Measurements from ENCODE around the gene PIEZO1. TPM values are rescaled to one million over a fixed set of nuclear protein-coding genes. Genes with fewer than 3 reads are reported as not detected.
"Not testable (repeated sequence)": the region's sequence is repeated elsewhere in the genome, so short reads cannot be mapped to it uniquely, and the experiment has no call there.

The PIEZO1 gene
- total RNA-seq, 4 donors from 2014 or later = 62.3 to 161 (median 123) TPM

GRCh38 chr16:88673716-88674379 lies 111.2 kb downstream of the PIEZO1 start:
- intact Hi-C loops (cut with DNase I; ENCODE audit: low total_unique reads) = no loop called here
- Histone ChIP-seq H3K27me3 (no peaks in the 10 kb centered on the region), H3K36me3 (no peaks in the 10 kb centered on the region), H3K4me3 (no peak overlapping the region), H3K27ac (no peak overlapping the region), H3K9me3 (no peaks in the 10 kb centered on the region), H3K4me1 (no peaks in the 10 kb centered on the region)
- no peak for DNase-seq
- no peak for TF ChIP-seq POLR2A (IDR thresholded peaks at IDR 0.05)
- no peak for TF ChIP-seq CTCF (IDR thresholded peaks at IDR 0.05)

GRCh38 chr16:88672776-88673175 lies 112.2 kb downstream of the PIEZO1 start:
- Histone ChIP-seq H3K27ac (no peak overlapping the region), H3K36me3 (no peaks in the 10 kb centered on the region), H3K9me3 (no peaks in the 10 kb centered on the region), H3K4me1 (no peaks in the 10 kb centered on the region), H3K4me3 (no peak overlapping the region), H3K27me3 (no peaks in the 10 kb centered on the region)
- intact Hi-C loops (cut with DNase I; ENCODE audit: low total_unique reads) = no loop called here
- TF ChIP-seq CTCF (IDR thresholded peaks at IDR 0.05) (no peak), POLR2A (IDR thresholded peaks at IDR 0.05) (no peak)
- no peak for DNase-seq

DNA sequence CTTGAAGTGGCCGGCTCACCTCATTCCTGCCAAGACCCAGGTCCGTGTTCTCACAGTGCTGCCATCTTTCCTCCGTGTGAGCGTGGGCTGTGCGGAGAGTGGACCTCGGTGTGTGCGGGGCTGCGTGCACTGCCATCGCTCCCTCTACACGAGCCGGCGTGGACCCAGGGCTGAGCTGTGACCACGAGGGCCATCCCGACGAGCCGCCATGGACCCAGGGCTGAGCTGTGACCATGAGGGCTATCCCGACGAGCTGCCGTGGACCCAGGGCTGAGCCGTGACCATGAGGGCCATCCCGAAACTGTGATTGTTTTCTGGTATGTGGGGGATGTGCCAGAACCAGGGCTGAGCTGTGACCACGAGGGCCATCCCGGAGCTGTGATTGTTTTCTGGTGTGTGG lies 113.2 kb downstream of the PIEZO1 start:
- intact Hi-C loops (cut with DNase I; ENCODE audit: low total_unique reads) = no loop called here
- H3K36me3 ChIP-seq = no peaks in the 10 kb centered on the region
- no peak overlapping the region for H3K4me3 ChIP-seq
- H3K4me1 ChIP-seq = no peaks in the 10 kb centered on the region
- H3K27me3 ChIP-seq = no peaks in the 10 kb centered on the region
- no peak overlapping the region for H3K27ac ChIP-seq
- no peaks in the 10 kb centered on the region for H3K9me3 ChIP-seq
- TF ChIP-seq CTCF (IDR thresholded peaks at IDR 0.05) (no peak), POLR2A (IDR thresholded peaks at IDR 0.05) (no peak)
- no peak for DNase-seq

GRCh38 chr16:88669980-88670379 lies 115.0 kb downstream of the PIEZO1 start:
- H3K27ac ChIP-seq = no peak overlapping the region
- no peak for TF ChIP-seq POLR2A (IDR thresholded peaks at IDR 0.05)
- no peak for TF ChIP-seq CTCF (IDR thresholded peaks at IDR 0.05)

DNA sequence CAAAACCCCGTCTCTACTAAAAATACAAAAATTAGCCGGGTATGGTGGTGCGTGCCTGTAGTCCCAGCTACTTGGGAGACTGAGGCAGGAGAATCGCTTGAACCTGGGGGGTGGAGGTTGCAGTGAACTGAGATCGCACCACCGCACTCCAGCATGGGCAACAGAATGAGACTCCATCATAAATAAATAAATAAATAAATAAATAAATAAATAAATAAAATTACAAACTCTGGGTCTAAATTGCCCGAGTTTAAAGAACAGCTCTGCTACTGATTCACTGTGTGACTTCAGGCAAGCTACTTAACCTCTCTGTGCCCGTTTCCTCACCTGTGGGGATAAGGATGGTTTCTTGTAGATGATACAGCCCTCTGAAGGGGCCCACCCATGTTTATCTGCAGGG lies 115.5 kb downstream of the PIEZO1 start:
- H3K36me3 ChIP-seq; intact Hi-C loops (cut with DNase I; ENCODE audit: low total_unique reads); DNase-seq; H3K27me3 ChIP-seq; H3K9me3 ChIP-seq; H3K4me3 ChIP-seq; H3K27ac ChIP-seq; H3K4me1 ChIP-seq: not testable (repeated sequence)

More at GRCh38 chr16:88669980-88670379, 115.0 kb downstream of the PIEZO1 start:
- no peaks in the 10 kb centered on the region for H3K4me1 ChIP-seq
- no peak for DNase-seq
- no peak overlapping the region for H3K4me3 ChIP-seq
- intact Hi-C loops (cut with DNase I; ENCODE audit: low total_unique reads) = no loop called here
- H3K9me3 ChIP-seq = no peaks in the 10 kb centered on the region
- no peaks in the 10 kb centered on the region for H3K36me3 ChIP-seq
- H3K27me3 ChIP-seq = no peaks in the 10 kb centered on the region

DNA sequence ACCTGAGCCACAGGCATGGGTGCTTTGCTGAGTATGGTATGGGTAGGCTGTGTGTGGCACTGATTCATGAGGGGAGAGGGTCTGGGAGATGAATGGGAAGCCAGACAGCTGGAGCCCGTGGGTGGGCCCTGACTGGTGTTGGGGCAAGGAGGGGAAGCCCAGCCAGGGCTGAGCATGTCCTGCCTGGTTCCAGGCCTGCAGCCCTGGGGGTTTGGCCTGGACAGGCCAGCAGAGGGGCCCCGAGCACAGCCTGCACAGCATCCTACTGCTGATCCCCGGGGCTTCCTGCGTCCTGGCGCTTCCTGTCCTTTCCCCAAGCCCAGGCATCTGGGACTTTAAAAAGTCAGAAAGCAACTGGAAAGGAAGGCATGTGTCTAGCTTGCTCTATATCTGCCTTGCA lies 117.6 kb downstream of the PIEZO1 start:
- Histone ChIP-seq H3K36me3 (no peaks in the 10 kb centered on the region), H3K27me3 (no peaks in the 10 kb centered on the region), H3K4me1 (no peaks in the 10 kb centered on the region), H3K4me3 (no peak overlapping the region), H3K27ac (no peak overlapping the region), H3K9me3 (no peaks in the 10 kb centered on the region)
- no peak for TF ChIP-seq POLR2A (IDR thresholded peaks at IDR 0.05)
- no peak for TF ChIP-seq CTCF (IDR thresholded peaks at IDR 0.05)
- DNase-seq = no peak
- intact Hi-C loops (cut with DNase I; ENCODE audit: low total_unique reads) = no loop called here
